Stimulated activated CD8-positive, alpha-beta memory T cell treated with anti-CD3 and anti-CD28 coated beads, Interleukin-4, amount 100 ng/mL, for 1 hour (primary cell): ENCODE data around the gene IKBKE.

Source experiments
- DNase-seq, 2 donors: peaks; one replicate each; pipeline ENCODE4 v3.0.0-alpha.2; 2020; ENCODE audit warnings: low read depth in 2 of 2, low spot score in 1 of 2

Gene IKBKE

GRCh38 chr1:206469933-206470691 lies at the start of gene IKBKE:
Gene IKBKE, plus strand, starts transcription at chr1:206470476. Its CDS starts 2,752 bp downstream, at chr1:206473228.
- peak; percentile 16 to 21 for DNase-seq

GRCh38 chr1:206421616-206422340 lies 48.5 kb upstream of the IKBKE start:
- DNase-seq, result no peak

- DNase-seq, result no peak
Observed at GRCh38 chr1:206422525-206422924, 47.8 kb upstream of the IKBKE start.

- no peak for DNase-seq
Observed at GRCh38 chr1:206427291-206427690, 43.0 kb upstream of the IKBKE start.

GRCh38 chr1:206429421-206429820 lies 40.9 kb upstream of the IKBKE start:
- DNase-seq, result no peak

- DNase-seq, result no peak
Observed at GRCh38 chr1:206430031-206430983, 40.0 kb upstream of the IKBKE start.

GRCh38 chr1:206435445-206435844 lies 34.8 kb upstream of the IKBKE start:
- DNase-seq, result no peak

GRCh38 chr1:206438554-206438953 lies 31.7 kb upstream of the IKBKE start:
- DNase-seq, result no peak

GRCh38 chr1:206439205-206439604 lies 31.1 kb upstream of the IKBKE start:
- no peak for DNase-seq

- DNase-seq, result no peak
Observed at GRCh38 chr1:206441336-206441967, 28.8 kb upstream of the IKBKE start.

- no peak for DNase-seq
Observed at GRCh38 chr1:206442101-206442500, 28.2 kb upstream of the IKBKE start.

- DNase-seq, result no peak
Observed at GRCh38 chr1:206445116-206445515, 25.2 kb upstream of the IKBKE start.

- no peak for DNase-seq
Observed at GRCh38 chr1:206445911-206446356, 24.3 kb upstream of the IKBKE start.

GRCh38 chr1:206446688-206447421 lies 23.4 kb upstream of the IKBKE start:
- no peak for DNase-seq

GRCh38 chr1:206447422-206447765 lies 22.9 kb upstream of the IKBKE start:
- DNase-seq, result no peak

- no peak for DNase-seq
Observed at GRCh38 chr1:206447792-206448191, 22.5 kb upstream of the IKBKE start.

GRCh38 chr1:206448471-206448870 lies 21.8 kb upstream of the IKBKE start:
- DNase-seq, result no peak

- no peak for DNase-seq
Observed at GRCh38 chr1:206449565-206449964, 20.7 kb upstream of the IKBKE start.

GRCh38 chr1:206450281-206450680 lies 20.0 kb upstream of the IKBKE start:
- no peak for DNase-seq

- no peak for DNase-seq
Observed at GRCh38 chr1:206451134-206451686, 19.1 kb upstream of the IKBKE start.
